GM20000 (cell line): Measurements from ENCODE around the gene OR10T2.
"Not testable (repeated sequence)": the region's sequence is repeated elsewhere in the genome, so short reads cannot be mapped to it uniquely, and the experiment has no call there.

Experiments used
- DNase-seq: peaks from one replicate; pipeline ENCODE4 v3.0.0; 2012; ENCODE audit warnings: low spot score
- CTCF ChIP-seq: IDR thresholded peaks from 2 replicates; pipeline ENCODE4 v1.5.1; 2012; ENCODE audit warnings: mild to moderate bottlenecking, control low read depth; ENCODE audit errors: extremely low read depth, missing control alignments

OR10T2 gene

GRCh38 chr1:158390331-158390730 is 8.9 kb downstream of the OR10T2 start:
- DNase-seq: no peak
- TF ChIP-seq CTCF: no peak

- no peak for TF ChIP-seq CTCF
- no peak for DNase-seq
Observed at GRCh38 chr1:158374860-158375259, 24.4 kb downstream of the OR10T2 start.

GRCh38 chr1:158374101-158374500 is 25.2 kb downstream of the OR10T2 start:
- DNase-seq: not testable (repeated sequence)

- DNase-seq: peak; percentile 65
- no peak for TF ChIP-seq CTCF
Observed at GRCh38 chr1:158371188-158371953, 27.9 kb downstream of the OR10T2 start.

- TF ChIP-seq CTCF: no peak
- DNase-seq: no peak
Observed at GRCh38 chr1:158366783-158367182, 32.5 kb downstream of the OR10T2 start.

GRCh38 chr1:158362941-158363340 is 36.3 kb downstream of the OR10T2 start:
- DNase-seq: no peak
- TF ChIP-seq CTCF: no peak

- no peak for TF ChIP-seq CTCF
- no peak for DNase-seq
Observed at GRCh38 chr1:158362482-158362881, 36.8 kb downstream of the OR10T2 start.

- DNase-seq: no peak
- TF ChIP-seq CTCF: no peak
Observed at GRCh38 chr1:158357441-158357840, 41.8 kb downstream of the OR10T2 start.
